AG04450 (cell line): Measurements from ENCODE around the gene TOP1. TPM values are rescaled to one million over a fixed set of nuclear protein-coding genes. Genes with fewer than 3 reads are reported as not detected.

ENCODE experiments used
- CTCF ChIA-PET: fragments of 300-600, 350-600 bp; formaldehyde crosslinking; extraction: SDS; loops from one replicate; lab custom pipeline; 2022; ENCODE audit warnings: antibody characterized with exemption, inconsistent platforms; lab: Charles Lee
- POLR2A ChIA-PET: fragments of 350-600 bp; formaldehyde crosslinking; extraction: SDS; loops from one replicate; lab custom pipeline; 2021; ENCODE audit warnings: antibody characterized with exemption, inconsistent platforms; lab: Yijun Ruan, JAX
- DNase-seq: peaks from one replicate; pipeline ENCODE4 v3.0.0-alpha.2; 2011; ENCODE audit warnings: low read depth, low spot score
- H3K27ac ChIP-seq: one replicate; pipeline ENCODE4 v1.5.1; 2012; ENCODE audit warnings: low read depth, low read length, control low read depth
- H3K27me3 ChIP-seq: one replicate; pipeline ENCODE4 v1.6.0; 2012; ENCODE audit warnings: low read length; ENCODE audit not compliant: control insufficient read depth, insufficient read depth
- H3K4me3 ChIP-seq: 2 replicates; pipeline ENCODE4 v1.5.1; 2011; ENCODE audit warnings: mild to moderate bottlenecking, low read depth, low read length, control low read depth
- H3K9me3 ChIP-seq: 2 replicates; pipeline ENCODE4 v1.5.1; 2012; ENCODE audit warnings: low read length; ENCODE audit not compliant: control insufficient read depth, insufficient read depth
- CTCF ChIP-seq: IDR thresholded peaks from 2 replicates; pipeline ENCODE4 v1.5.1; 2011; ENCODE audit warnings: low read depth, low read length, control low read depth, inconsistent platforms
- polyA plus RNA-seq: library from polyadenylated mRNA; depleted of rRNA; stranded (reverse); fragments of >200 nt; gene quantifications from 2 replicates; pipeline ENCODE4 v1.2.3, GENCODE V29; 2011

The TOP1 gene
- polyA plus RNA-seq, 1 experiment, result 29.1 TPM

GRCh38 chr20:41052742-41053419 is 24.3 kb downstream of the TOP1 start:
- Histone ChIP-seq H3K27me3 (no peaks in the 10 kb centered on the region), H3K9me3 (no peaks in the 10 kb centered on the region), H3K4me3 (no peak overlapping the region), H3K27ac (no peak overlapping the region)
- POLR2A ChIA-PET, result no interaction called here
- CTCF ChIA-PET, result interaction anchor here (0.9 to 2.2 kb wide), 5 partner anchors 19 to 84 kb away, joined by 3 to 12 read pairs (median 4); no protein-coding TSS in a partner anchor
- TF ChIP-seq CTCF, result no peak
- DNase-seq, result no peak

GRCh38 chr20:41054070-41054846 is 25.6 kb downstream of the TOP1 start:
- H3K27ac ChIP-seq, result no peak overlapping the region
- TF ChIP-seq CTCF, result no peak
- ChIA-PET CTCF (interaction anchor here (1.8 kb wide), 1 partner anchor 64 kb away, joined by 5 read pairs; no protein-coding TSS in a partner anchor), POLR2A (no interaction called here)
- no peaks in the 10 kb centered on the region for H3K9me3 ChIP-seq
- no peak overlapping the region for H3K4me3 ChIP-seq
- no peak for DNase-seq
- no peaks in the 10 kb centered on the region for H3K27me3 ChIP-seq

- no peak for TF ChIP-seq CTCF
- Histone ChIP-seq H3K4me3 (no peak overlapping the region), H3K27ac (no peak overlapping the region), H3K9me3 (no peaks in the 10 kb centered on the region), H3K27me3 (no peaks in the 10 kb centered on the region)
- POLR2A ChIA-PET, result no interaction called here
- CTCF ChIA-PET, result interaction anchor here (1.8 kb wide), 1 partner anchor 64 kb away, joined by 5 read pairs; no protein-coding TSS in a partner anchor
- no peak for DNase-seq
Observed at GRCh38 chr20:41054847-41055230, 26.2 kb downstream of the TOP1 start.

- Histone ChIP-seq H3K27ac (no peak overlapping the region), H3K27me3 (no peaks in the 10 kb centered on the region), H3K4me3 (no peak overlapping the region), H3K9me3 (no peaks in the 10 kb centered on the region)
- no peak for DNase-seq
- POLR2A ChIA-PET, result no interaction called here
- no peak for TF ChIP-seq CTCF
- CTCF ChIA-PET, result interaction anchor here (2.2 kb wide), 1 partner anchor 65 kb away, joined by 5 read pairs; no protein-coding TSS in a partner anchor
Observed at GRCh38 chr20:41055679-41056078, 27.1 kb downstream of the TOP1 start.
